AG04449 (cell line): Measurements from ENCODE around the gene NSMF.

Experiments used
- CTCF ChIA-PET: fragments of 350-600 bp; formaldehyde crosslinking; extraction: SDS; loops from one replicate; lab custom pipeline; 2021; ENCODE audit warnings: antibody characterized with exemption; lab: Yijun Ruan, JAX
- POLR2A ChIA-PET: fragments of 400-600, 350-600 bp; formaldehyde crosslinking; extraction: SDS; loops from one replicate; lab custom pipeline; 2020; ENCODE audit warnings: antibody characterized with exemption, inconsistent platforms; lab: Yijun Ruan, JAX
- DNase-seq: peaks from one replicate; pipeline ENCODE4 v3.0.0-alpha.2; 2010; ENCODE audit warnings: low read depth, low spot score
- H3K4me3 ChIP-seq: 2 replicates; pipeline ENCODE4 v1.5.1; 2011; ENCODE audit warnings: low read depth, mild to moderate bottlenecking, control low read depth, low read length
- CTCF ChIP-seq: IDR thresholded peaks from one replicate; pipeline ENCODE4 v1.5.1; 2011; ENCODE audit warnings: mild to moderate bottlenecking, moderate library complexity, low read length, control low read depth, inconsistent platforms; ENCODE audit not compliant: insufficient read depth; ENCODE audit errors: missing control alignments

NSMF gene

GRCh38 chr9:137397675-137398423 is 61.3 kb downstream of the NSMF start:
- TF ChIP-seq CTCF = no peak
- H3K4me3 ChIP-seq = no peak overlapping the region
- DNase-seq = no peak
- POLR2A ChIA-PET = no interaction called here
- CTCF ChIA-PET = interaction anchor here (1.5 kb wide), 1 partner anchor 25 kb away, joined by 3 read pairs; the partner anchor contains the start of gene EXD3
